ENCODE measurements around the gene VMP1. TPM values are rescaled to one million over a fixed set of nuclear protein-coding genes. Genes with fewer than 3 reads are reported as not detected.
A peak's percentile ranks its signal among the peaks of the same experiment; 100 is the strongest.

VMP1 gene
- total RNA-seq, 1 experiment from 2014 or later: 277 TPM

GRCh38 chr17:59815965-59816364 lies 108.5 kb downstream of the VMP1 start:
- no peak for TF ChIP-seq CTCF (IDR thresholded peaks at IDR 0.05; ENCODE audit: insufficient read depth in 1 of 2, low read depth in 1 of 2, low read length in 1 of 2, severe bottlenecking in 1 of 2, unreplicated experiment in 1 of 2)
- Mint-ChIP-seq H3K4me3 (ENCODE audit: unreplicated experiment) (no peak overlapping the region), H3K27me3 (ENCODE audit: insufficient read depth, unreplicated experiment) (no peaks in the 10 kb centered on the region), H3K27ac (ENCODE audit: unreplicated experiment) (no peak overlapping the region), H3K36me3 (ENCODE audit: insufficient read depth, unreplicated experiment) (peaks cover 34% of the 10 kb centered on the region), H3K4me1 (ENCODE audit: low read depth, unreplicated experiment) (peaks cover 7% of the 10 kb centered on the region), H3K9me3 (ENCODE audit: unreplicated experiment) (no peaks in the 10 kb centered on the region)
- Histone ChIP-seq H3K4me1 (no peaks in the 10 kb centered on the region; the same call in 1 of the 2 replicates), H3K36me3 (ENCODE audit: control insufficient read depth, insufficient read depth, low read length) (no peaks in the 10 kb centered on the region; the same call in 1 of the 2 replicates), H3K9me3 (no peaks in the 10 kb centered on the region), H3K27me3 (replicated peaks; ENCODE audit: control insufficient read depth, insufficient read depth, low read length) (no peaks in the 10 kb centered on the region), H3K4me3 (ENCODE audit: low read depth, low read length) (no peak overlapping the region)
- no TSS peak for BruUV-seq (replicated peaks)
- CTCF ChIA-PET: no interaction called here
- POLR2A ChIA-PET: no interaction called here
- DNase-seq: no peak
- intact Hi-C loops (cut with micrococcal nuclease; ENCODE audit: unreplicated experiment): no loop called here

- no peak for DNase-seq
- no peaks in the 10 kb centered on the region for H3K27me3 ChIP-seq (replicated peaks; ENCODE audit: control insufficient read depth, insufficient read depth, low read length)
- H3K9me3 Mint-ChIP-seq (ENCODE audit: unreplicated experiment): no peaks in the 10 kb centered on the region
- intact Hi-C loops (cut with micrococcal nuclease; ENCODE audit: unreplicated experiment): no loop called here
- peaks cover 41% of the 10 kb centered on the region for H3K36me3 Mint-ChIP-seq (ENCODE audit: insufficient read depth, unreplicated experiment)
- BruUV-seq (replicated peaks): no TSS peak
- H3K4me3 ChIP-seq (ENCODE audit: low read depth, low read length): no peak overlapping the region
- POLR2A ChIA-PET: no interaction called here
- peaks cover 27% of the 10 kb centered on the region for H3K4me1 Mint-ChIP-seq (ENCODE audit: low read depth, unreplicated experiment)
- H3K4me3 Mint-ChIP-seq (ENCODE audit: unreplicated experiment): no peak overlapping the region
- CTCF ChIA-PET: no interaction called here
- no peak for TF ChIP-seq CTCF (IDR thresholded peaks at IDR 0.05; ENCODE audit: insufficient read depth in 1 of 2, low read depth in 1 of 2, low read length in 1 of 2, severe bottlenecking in 1 of 2, unreplicated experiment in 1 of 2)
- H3K36me3 ChIP-seq (ENCODE audit: control insufficient read depth, insufficient read depth, low read length): no peaks in the 10 kb centered on the region
- peaks cover 44% of the 10 kb centered on the region for H3K4me1 ChIP-seq
- H3K27me3 Mint-ChIP-seq (ENCODE audit: insufficient read depth, unreplicated experiment): no peaks in the 10 kb centered on the region
- peak overlapping the region; percentile 5 for H3K27ac Mint-ChIP-seq (ENCODE audit: unreplicated experiment)
- no peaks in the 10 kb centered on the region for H3K9me3 ChIP-seq
Measured at GRCh38 chr17:59825533-59826322, 118.3 kb downstream of the VMP1 start.

GRCh38 chr17:59826706-59827453 lies 119.4 kb downstream of the VMP1 start:
- no peaks in the 10 kb centered on the region for H3K9me3 ChIP-seq
- no peaks in the 10 kb centered on the region for H3K36me3 ChIP-seq (ENCODE audit: control insufficient read depth, insufficient read depth, low read length)
- H3K4me3 ChIP-seq (ENCODE audit: low read depth, low read length): no peak overlapping the region
- peaks cover 27% of the 10 kb centered on the region for H3K4me1 Mint-ChIP-seq (ENCODE audit: low read depth, unreplicated experiment)
- H3K9me3 Mint-ChIP-seq (ENCODE audit: unreplicated experiment): no peaks in the 10 kb centered on the region
- no peak for TF ChIP-seq CTCF (IDR thresholded peaks at IDR 0.05; ENCODE audit: insufficient read depth in 1 of 2, low read depth in 1 of 2, low read length in 1 of 2, severe bottlenecking in 1 of 2, unreplicated experiment in 1 of 2)
- POLR2A ChIA-PET: no interaction called here
- H3K27me3 Mint-ChIP-seq (ENCODE audit: insufficient read depth, unreplicated experiment): no peaks in the 10 kb centered on the region
- peaks cover 41% of the 10 kb centered on the region for H3K36me3 Mint-ChIP-seq (ENCODE audit: insufficient read depth, unreplicated experiment)
- intact Hi-C loops (cut with micrococcal nuclease; ENCODE audit: unreplicated experiment): no loop called here
- H3K4me1 ChIP-seq: peaks cover 53% of the 10 kb centered on the region
- no peaks in the 10 kb centered on the region for H3K27me3 ChIP-seq (replicated peaks; ENCODE audit: control insufficient read depth, insufficient read depth, low read length)
- DNase-seq: no peak
- CTCF ChIA-PET: no interaction called here
- H3K27ac Mint-ChIP-seq (ENCODE audit: unreplicated experiment): peak overlapping the region; percentile 82
- no peak overlapping the region for H3K4me3 Mint-ChIP-seq (ENCODE audit: unreplicated experiment)
- no TSS peak for BruUV-seq (replicated peaks)
